Fibroblast of mammary gland (primary cell): ENCODE data around the gene PALB2.

ENCODE experiments used
- DNase-seq: peaks from one replicate; pipeline ENCODE4 v3.0.0-alpha.2; 2010; ENCODE audit warnings: low read depth
- H3K4me3 ChIP-seq: 2 replicates; pipeline ENCODE4 v1.5.1; 2011; ENCODE audit warnings: low read depth, mild to moderate bottlenecking, low read length, moderate library complexity; ENCODE audit not compliant: control insufficient read depth
- CTCF ChIP-seq: conservative IDR thresholded peaks from 2 replicates; pipeline ENCODE4 v1.5.1; 2011; ENCODE audit warnings: low read depth, low read length, inconsistent platforms; ENCODE audit not compliant: control insufficient read depth, insufficient read depth

The PALB2 gene

GRCh38 chr16:23668225-23668624, 27.1 kb upstream of the PALB2 start:
- no peak overlapping the region for H3K4me3 ChIP-seq
- TF ChIP-seq CTCF: no peak
- peak; percentile 24 for DNase-seq

- DNase-seq: no peak
- TF ChIP-seq CTCF: no peak
- no peak overlapping the region for H3K4me3 ChIP-seq
These were observed 26.2 kb upstream of the PALB2 start for GRCh38 chr16:23667355-23667659.

- DNase-seq: no peak
- TF ChIP-seq CTCF: no peak
- H3K4me3 ChIP-seq: no peak overlapping the region
These were observed 25.7 kb upstream of the PALB2 start for GRCh38 chr16:23666571-23667354.

DNA sequence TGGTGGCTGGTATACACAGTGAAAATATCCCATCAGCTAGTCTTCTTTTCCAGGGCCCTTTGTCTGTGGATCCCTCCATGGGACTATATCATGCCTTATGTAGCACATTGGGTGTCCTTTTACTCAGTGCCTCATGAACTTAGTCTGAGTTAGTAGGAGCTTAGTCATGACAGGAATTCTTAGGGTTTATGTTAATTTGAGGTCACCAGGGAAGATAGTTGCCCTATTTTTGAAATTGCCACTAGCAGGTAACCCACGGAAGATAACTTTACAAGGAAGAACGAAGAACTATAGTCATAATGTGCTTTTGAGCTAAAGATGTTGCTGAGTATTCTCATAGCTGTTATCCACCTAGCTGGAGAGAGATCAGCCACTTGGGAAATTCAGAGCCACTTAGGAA, 22.8 kb upstream of the PALB2 start:
- no peak overlapping the region for H3K4me3 ChIP-seq
- TF ChIP-seq CTCF: no peak
- DNase-seq: no peak

- no peak for TF ChIP-seq CTCF
These were observed 10.9 kb upstream of the PALB2 start for GRCh38 chr16:23651943-23652468.

DNA sequence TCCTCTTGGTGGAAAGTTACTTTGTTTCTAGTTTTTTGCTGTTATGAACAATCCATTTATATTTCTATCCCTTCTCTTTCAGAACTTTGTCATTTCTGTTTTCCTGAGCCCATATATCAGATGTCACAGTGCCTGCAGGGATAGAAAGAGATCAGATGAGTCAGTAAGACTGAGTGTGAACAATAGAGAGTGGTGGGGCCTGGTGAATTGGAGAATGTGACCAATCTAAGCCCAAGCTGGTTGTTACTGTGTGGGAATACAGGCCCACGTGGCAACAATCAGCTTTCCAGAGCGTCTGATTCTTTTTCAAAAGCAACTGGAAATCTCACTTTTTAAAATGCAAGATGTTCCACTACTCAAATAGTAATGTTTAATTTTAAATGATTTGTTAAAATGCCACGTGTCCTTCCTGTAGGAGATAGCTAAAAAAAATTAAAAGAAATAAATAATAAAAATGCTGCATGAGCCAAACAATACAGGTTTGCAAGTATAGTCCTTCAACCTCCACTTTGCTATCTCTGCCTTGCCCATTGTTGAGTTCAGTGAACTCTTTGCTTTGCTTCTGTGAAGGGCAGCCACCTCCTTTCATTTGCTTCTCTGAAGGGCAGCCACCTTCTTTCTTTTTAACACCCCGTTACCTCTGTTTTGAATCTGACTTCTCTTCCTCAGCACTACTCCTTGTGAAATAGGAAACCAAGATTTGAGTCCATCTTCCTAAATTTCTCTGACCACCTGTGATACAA, 9.7 kb upstream of the PALB2 start:
- no peak for TF ChIP-seq CTCF
- peak; percentile 26 for DNase-seq
- H3K4me3 ChIP-seq: no peak overlapping the region

More at GRCh38 chr16:23651943-23652468, 10.9 kb upstream of the PALB2 start:
- no peak overlapping the region for H3K4me3 ChIP-seq
- DNase-seq: no peak
